Activated T-helper 1 cell treated with Interleukin-2 at 50 U/mL for 16 hours (primary cell): ENCODE results near the gene PPFIA1.
A peak's percentile ranks its signal among the peaks of the same experiment; 100 is the strongest.
"Not testable (repeated sequence)": the region's sequence is repeated elsewhere in the genome, so short reads cannot be mapped to it uniquely, and the experiment has no call there.

Source experiments
- DNase-seq: peaks from one replicate; pipeline ENCODE4 v3.0.0-alpha.2; 2020; ENCODE audit warnings: low read depth

The PPFIA1 gene

GRCh38 chr11:70251659-70252321, 18.7 kb upstream of the PPFIA1 start:
- DNase-seq: no peak

- no peak for DNase-seq
Measured at GRCh38 chr11:70252844-70253243, 17.6 kb upstream of the PPFIA1 start.

- DNase-seq: no peak
Measured at GRCh38 chr11:70255477-70256116, 14.9 kb upstream of the PPFIA1 start.

GRCh38 chr11:70259077-70259476, 11.4 kb upstream of the PPFIA1 start:
- not testable (repeated sequence) for DNase-seq

- no peak for DNase-seq
Measured at GRCh38 chr11:70262951-70263350, 7.5 kb upstream of the PPFIA1 start.

GRCh38 chr11:70263363-70263762, 7.1 kb upstream of the PPFIA1 start:
- no peak for DNase-seq

- no peak for DNase-seq
Measured at GRCh38 chr11:70265341-70265740, 5.1 kb upstream of the PPFIA1 start.

- DNase-seq: no peak
Measured at GRCh38 chr11:70267405-70267950, 3.0 kb upstream of the PPFIA1 start.

- DNase-seq: no peak
Measured at GRCh38 chr11:70268526-70268925, 2.0 kb upstream of the PPFIA1 start.

- peak; percentile 37 for DNase-seq
Measured at GRCh38 chr11:70270877-70271648, 573 bp downstream of the PPFIA1 start.

- DNase-seq: no peak
Measured at GRCh38 chr11:70271649-70271953, 1.1 kb downstream of the PPFIA1 start.

GRCh38 chr11:70272009-70272408, 1.5 kb downstream of the PPFIA1 start:
- no peak for DNase-seq

- no peak for DNase-seq
Measured at GRCh38 chr11:70278994-70279393, 8.5 kb downstream of the PPFIA1 start.

- DNase-seq: no peak
Measured at GRCh38 chr11:70281156-70281609, 10.7 kb downstream of the PPFIA1 start.

GRCh38 chr11:70282012-70282411, 11.5 kb downstream of the PPFIA1 start:
- no peak for DNase-seq

- no peak for DNase-seq
Measured at GRCh38 chr11:70288721-70289120, 18.2 kb downstream of the PPFIA1 start.

GRCh38 chr11:70289582-70289981, 19.1 kb downstream of the PPFIA1 start:
- no peak for DNase-seq

GRCh38 chr11:70290361-70291065, 20.0 kb downstream of the PPFIA1 start:
- no peak for DNase-seq

- no peak for DNase-seq
Measured at GRCh38 chr11:70292166-70292565, 21.7 kb downstream of the PPFIA1 start.

GRCh38 chr11:70292863-70293262, 22.4 kb downstream of the PPFIA1 start:
- no peak for DNase-seq

- not testable (repeated sequence) for DNase-seq
Measured at GRCh38 chr11:70295166-70295565, 24.7 kb downstream of the PPFIA1 start.

- no peak for DNase-seq
Measured at GRCh38 chr11:70296681-70297080, 26.2 kb downstream of the PPFIA1 start.
